Measurements from ENCODE around the gene NLRP10.

Gene NLRP10

DNA sequence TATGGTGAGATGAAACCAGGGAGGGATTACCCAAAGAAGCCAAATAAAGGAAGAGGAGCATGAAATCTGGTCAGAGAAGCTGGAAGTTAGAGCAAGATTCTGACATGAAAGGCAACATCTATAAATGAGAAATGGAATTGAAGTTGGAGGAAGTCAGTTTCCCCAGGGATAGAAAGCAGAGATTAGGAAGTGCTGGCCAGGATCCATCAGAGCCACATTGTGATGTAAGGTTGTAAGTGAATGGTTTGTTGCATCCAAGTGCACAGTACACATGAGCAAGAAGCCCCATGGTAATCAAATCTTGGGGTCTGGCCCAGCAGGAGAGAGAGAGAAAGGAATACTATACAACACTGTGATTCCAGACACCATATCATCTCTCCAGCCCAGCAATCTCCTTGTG is 6.6 kb upstream of the NLRP10 start:
- DNase-seq = no peak

DNA sequence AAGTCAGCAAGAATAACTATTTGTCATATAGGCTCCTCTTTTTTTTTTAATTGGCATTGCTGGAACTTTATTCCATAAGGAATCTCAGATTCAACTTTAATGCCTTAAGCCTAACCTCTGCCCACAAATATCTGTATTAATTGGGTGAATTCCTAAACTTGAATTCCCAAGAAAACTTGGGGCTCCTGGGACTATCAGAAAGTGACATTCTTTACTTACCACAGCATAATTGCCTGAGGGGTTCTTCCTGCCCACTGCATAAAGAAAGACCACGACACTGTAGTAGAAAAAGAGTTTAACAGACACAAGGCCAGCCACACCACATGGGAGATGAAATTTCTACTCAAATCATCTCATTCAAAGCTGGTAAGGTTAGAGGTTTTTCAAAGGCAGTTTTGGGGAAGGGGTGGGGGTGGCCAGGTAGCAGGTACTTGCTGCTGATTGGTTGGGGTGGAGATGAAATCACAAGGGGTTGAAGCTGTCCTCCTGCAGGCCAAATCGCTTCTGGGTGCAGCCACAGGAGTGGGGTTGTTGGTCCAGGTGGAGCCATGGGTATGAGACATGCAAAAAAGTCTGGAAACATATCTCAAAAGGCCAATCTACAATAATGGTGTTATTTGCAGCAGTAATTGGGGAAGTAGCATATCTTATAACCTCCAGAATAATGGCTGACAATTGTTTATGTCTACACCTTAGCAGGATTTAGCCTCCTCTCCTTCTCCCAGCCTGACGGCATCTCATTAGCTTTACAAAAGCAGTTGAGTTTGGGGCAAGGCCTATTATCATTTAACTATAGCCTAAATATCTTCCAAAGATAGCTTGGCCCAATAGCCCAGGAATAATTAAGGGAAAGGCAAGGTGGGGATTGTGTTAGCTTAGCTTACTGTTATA is 4.8 kb upstream of the NLRP10 start:
- DNase-seq = no peak

DNA sequence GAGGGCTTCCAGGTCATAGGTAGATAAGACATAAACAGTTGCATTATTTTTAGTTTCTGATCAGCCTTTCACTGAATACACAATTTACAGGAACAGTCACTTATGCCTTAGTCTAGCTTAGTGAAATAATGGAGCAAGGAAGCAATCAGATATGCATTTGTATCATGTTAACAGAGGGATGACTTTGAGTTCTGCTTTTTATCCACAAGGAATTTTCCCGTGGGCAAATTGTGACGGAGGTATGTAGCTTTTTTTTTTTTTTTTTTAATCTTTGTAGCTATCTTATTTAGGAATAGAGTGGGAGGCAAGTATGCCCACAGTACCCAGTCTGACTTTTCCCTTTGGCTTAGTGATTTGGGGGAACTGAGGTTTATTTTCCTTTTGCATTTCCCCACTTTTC is 3.4 kb upstream of the NLRP10 start:
- DNase-seq = no peak

- DNase-seq = no peak
Measured at GRCh38 chr11:7967826-7968225, 2.6 kb upstream of the NLRP10 start.

DNA sequence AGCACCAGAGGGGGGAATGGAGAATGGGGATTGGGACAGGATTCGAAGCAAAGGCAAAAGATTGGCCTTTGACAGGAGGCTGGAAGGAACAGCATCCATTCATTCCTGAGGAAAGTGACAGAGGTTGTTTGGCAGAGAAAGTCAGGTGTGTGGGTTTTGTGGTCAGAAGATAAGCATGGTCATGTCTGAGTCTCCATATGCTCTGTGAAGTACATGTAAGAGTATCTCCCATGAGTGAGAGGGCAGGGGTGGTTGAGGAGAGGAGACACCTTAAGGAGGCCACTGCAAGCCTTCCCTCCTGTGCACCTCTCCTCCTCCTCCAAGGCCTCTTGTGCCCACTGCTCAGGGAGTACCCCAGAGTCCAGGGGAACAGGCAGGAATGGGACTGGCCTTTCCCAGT is 1.9 kb upstream of the NLRP10 start:
- no peak for DNase-seq

GRCh38 chr11:7964873-7965272 is 374 bp downstream of the NLRP10 start:
- no peak for DNase-seq

DNA sequence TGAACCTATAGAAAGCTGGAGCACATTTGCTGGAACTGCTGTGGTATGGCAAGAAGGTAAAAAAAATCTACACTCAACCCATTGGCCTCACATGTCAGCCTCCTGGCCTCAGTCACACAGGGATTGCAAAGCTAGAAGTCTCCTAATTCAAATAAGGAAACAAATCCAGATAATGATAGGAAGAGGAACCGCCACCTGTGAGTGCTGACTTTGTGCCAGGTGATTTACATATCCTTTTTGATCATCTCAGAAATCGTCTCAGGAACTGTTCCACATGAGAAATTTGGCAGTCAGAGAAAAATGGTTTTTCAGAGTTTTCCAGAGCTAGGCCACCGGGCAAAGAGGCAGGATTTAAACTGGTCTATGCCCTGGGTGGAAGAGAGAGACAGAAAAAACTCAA is 986 bp downstream of the NLRP10 start:
- no peak for DNase-seq

GRCh38 chr11:7955191-7955590 is 10.1 kb downstream of the NLRP10 start:
- no peak for DNase-seq

- no peak for DNase-seq
Measured at GRCh38 chr11:7949934-7950333, 15.3 kb downstream of the NLRP10 start.

GRCh38 chr11:7944123-7944522 is 21.1 kb downstream of the NLRP10 start:
- no peak for DNase-seq

DNA sequence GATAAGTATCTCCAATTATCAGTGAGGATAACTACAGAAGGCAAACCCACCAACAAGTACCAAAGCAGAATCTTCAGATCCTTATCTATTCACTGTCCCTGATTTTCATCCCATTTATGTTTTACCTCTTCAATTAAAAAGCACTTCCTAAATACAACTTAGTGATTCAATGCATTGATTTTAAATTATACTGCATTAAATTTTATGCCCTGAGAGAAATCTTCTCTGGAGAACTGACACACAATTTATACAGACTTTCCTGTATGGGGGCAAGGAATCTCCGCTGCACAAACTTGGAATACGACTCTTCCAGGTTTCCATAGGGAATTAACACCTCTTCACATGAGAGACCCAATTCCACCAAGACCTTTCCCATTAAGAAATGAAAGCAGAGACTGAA is 23.6 kb downstream of the NLRP10 start, which contains the start of gene OR10A3:
TSS of gene OR10A3 (minus strand) at position 101 of the 400 bp plus-strand sequence. CDS start 2,188 bp downstream, outside the sequence.
- no peak for DNase-seq

GRCh38 chr11:7941146-7941545 is 24.1 kb downstream of the NLRP10 start:
- no peak for DNase-seq

DNA sequence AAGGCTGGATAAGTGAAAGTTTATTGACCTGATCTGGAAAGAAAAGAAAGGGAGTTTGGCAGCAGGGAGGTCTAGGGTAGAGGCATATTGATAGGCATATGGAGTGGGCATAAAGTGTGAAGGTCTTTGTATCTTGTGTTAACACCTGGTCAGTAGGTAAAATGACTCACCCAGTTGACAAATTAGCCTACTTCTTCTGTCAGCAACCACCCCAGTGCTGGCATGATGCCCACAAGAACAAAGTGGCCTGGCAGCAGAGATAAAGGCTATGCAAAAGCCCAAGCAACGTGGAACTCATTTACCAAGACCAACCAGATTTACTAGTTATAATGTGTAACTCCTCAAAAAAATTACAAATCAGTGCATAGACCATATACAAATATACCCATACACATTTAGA is 28.6 kb downstream of the NLRP10 start:
- no peak for DNase-seq

DNA sequence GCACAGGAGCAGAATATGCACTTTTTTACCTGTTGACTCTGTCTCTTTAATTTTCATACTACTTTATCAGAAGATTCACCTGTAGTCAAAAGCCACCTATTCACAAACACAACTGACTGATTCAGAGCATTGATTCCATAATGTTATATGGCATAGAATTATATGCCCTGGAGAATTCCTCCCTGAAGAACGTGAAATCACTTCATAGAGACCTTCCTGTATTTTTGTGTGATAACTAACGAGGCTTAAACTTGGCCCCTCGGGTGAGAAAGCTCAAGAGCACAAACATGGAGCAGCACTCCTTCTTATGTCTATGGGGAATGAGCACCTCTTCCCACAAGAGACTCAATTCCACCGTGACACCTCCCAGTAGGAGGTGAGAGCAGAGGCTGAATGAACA is 34.1 kb downstream of the NLRP10 start, which contains the start of gene OR10A6:
TSS of gene OR10A6 (minus strand) at position 101 of the 400 bp plus-strand sequence. CDS start 2,606 bp downstream, outside the sequence.
- DNase-seq = no peak

DNA sequence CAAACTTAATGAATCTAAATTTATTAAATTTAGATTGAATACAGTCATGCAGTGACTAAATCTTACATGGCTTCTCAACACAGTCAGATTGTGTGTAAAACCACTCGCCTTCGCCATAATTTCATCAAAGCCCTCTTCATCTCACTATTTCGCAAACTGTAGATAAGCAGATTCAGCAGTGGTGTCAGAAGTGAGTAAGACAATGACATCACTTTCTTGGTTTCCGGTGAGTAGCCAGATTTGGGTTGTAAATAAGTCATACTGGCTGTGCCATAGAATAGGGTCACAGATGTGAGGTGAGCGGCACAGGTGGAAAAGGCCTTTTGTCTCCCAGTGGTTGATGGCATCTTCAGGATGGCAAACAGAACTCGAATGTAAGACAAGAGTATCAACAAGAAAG is 37.6 kb downstream of the NLRP10 start:
- no peak for DNase-seq

DNA sequence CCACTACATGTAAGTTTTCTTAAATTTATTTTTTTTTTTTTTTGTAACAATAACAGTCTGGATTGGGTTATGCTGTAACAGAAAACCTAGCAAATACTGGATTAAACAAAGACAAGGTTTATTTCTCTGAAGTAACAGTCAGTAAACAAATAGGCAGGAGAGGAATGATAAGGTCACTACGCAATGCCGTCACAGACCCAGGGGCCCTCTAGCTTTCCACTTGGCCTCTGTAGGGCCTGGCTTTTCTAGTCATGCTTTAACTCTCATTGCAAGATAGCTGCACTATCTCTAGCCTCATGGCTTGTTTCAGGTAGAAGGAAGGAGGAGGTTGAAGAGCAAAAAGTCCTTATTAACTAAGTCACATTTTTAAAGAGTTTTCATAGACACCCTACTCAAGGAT is 40.7 kb downstream of the NLRP10 start:
- no peak for DNase-seq

GRCh38 chr11:7918141-7918540 is 47.1 kb downstream of the NLRP10 start:
- no peak for DNase-seq
